H9 (cell line): Measurements from ENCODE around the gene RASL10B. TPM values are rescaled to one million over a fixed set of nuclear protein-coding genes. Genes with fewer than 3 reads are reported as not detected.

Source experiments
- DNase-seq: peaks from one replicate; pipeline ENCODE4 v3.0.0-alpha.2; 2017
- H2AFZ ChIP-seq: one replicate; pipeline ENCODE4 v1.6.1; 2013; ENCODE audit warnings: mild to moderate bottlenecking, low read length, control low read depth, moderate library complexity
- H2AK5ac ChIP-seq: 2 replicates; pipeline ENCODE4 v1.6.1; 2013; ENCODE audit warnings: low read length, control low read depth, mixed read lengths; ENCODE audit not compliant: insufficient read length
- H2BK120ac ChIP-seq: one replicate; pipeline ENCODE4 v1.6.1; 2013; ENCODE audit warnings: low read depth, mild to moderate bottlenecking, low read length, control low read depth, inconsistent platforms; ENCODE audit not compliant: poor library complexity, severe bottlenecking
- H2BK12ac ChIP-seq: 2 replicates; pipeline ENCODE4 v1.6.1; 2013; ENCODE audit warnings: low read length, control low read depth, mixed read lengths, low read depth; ENCODE audit not compliant: insufficient read length
- H2BK15ac ChIP-seq: 2 replicates; pipeline ENCODE4 v1.6.1; 2013; ENCODE audit warnings: low read depth, low read length, control low read depth
- H2BK20ac ChIP-seq: one replicate; pipeline ENCODE4 v1.6.1; 2013; ENCODE audit warnings: low read depth, mild to moderate bottlenecking, low read length, control low read depth, inconsistent platforms; ENCODE audit not compliant: poor library complexity, severe bottlenecking
- H2BK5ac ChIP-seq: 2 replicates; pipeline ENCODE4 v1.6.1; 2013; ENCODE audit warnings: low read length, control low read depth, mixed read lengths; ENCODE audit not compliant: insufficient read length
- H3K14ac ChIP-seq: 2 replicates; pipeline ENCODE4 v1.6.1; 2013; ENCODE audit warnings: low read length, control low read depth; ENCODE audit not compliant: insufficient read depth
- H3K18ac ChIP-seq: 2 replicates; pipeline ENCODE4 v1.6.1; 2013; ENCODE audit warnings: low read depth, mild to moderate bottlenecking, mixed read lengths, low read length, control low read depth; ENCODE audit not compliant: insufficient read length
- H3K23ac ChIP-seq: 2 replicates; pipeline ENCODE4 v1.6.1; 2013; ENCODE audit warnings: low read length, control low read depth, mixed read lengths, low read depth; ENCODE audit not compliant: insufficient read length
- H3K23me2 ChIP-seq: 2 replicates; pipeline ENCODE4 v1.6.1; 2013; ENCODE audit warnings: low read depth, mild to moderate bottlenecking, mixed read lengths, low read length, control low read depth; ENCODE audit not compliant: insufficient read length, poor library complexity, severe bottlenecking
- H3K27ac ChIP-seq: 2 replicates; pipeline ENCODE4 v1.5.1; 2013; ENCODE audit warnings: low read length, control low read depth, mixed read lengths, low read depth; ENCODE audit not compliant: insufficient read length
- H3K27me3 ChIP-seq: 2 replicates; pipeline ENCODE4 v1.6.1; 2013; ENCODE audit warnings: low read length, control low read depth, inconsistent platforms; ENCODE audit not compliant: insufficient read depth
- H3K4ac ChIP-seq: 2 replicates; pipeline ENCODE4 v1.6.1; 2013; ENCODE audit warnings: low read depth, mild to moderate bottlenecking, control low read depth, inconsistent platforms, low read length, moderate library complexity
- H3K4me1 ChIP-seq: 2 replicates; pipeline ENCODE4 v1.6.1; 2013; ENCODE audit warnings: low read length, control low read depth, inconsistent platforms; ENCODE audit not compliant: insufficient read depth
- H3K4me2 ChIP-seq: 2 replicates; pipeline ENCODE4 v1.6.1; 2013; ENCODE audit warnings: low read length, control low read depth, mixed read lengths; ENCODE audit not compliant: insufficient read length, insufficient read depth
- H3K56ac ChIP-seq: 2 replicates; pipeline ENCODE4 v1.6.1; 2013; ENCODE audit warnings: low read depth, mild to moderate bottlenecking, mixed read lengths, low read length, control low read depth; ENCODE audit not compliant: insufficient read length
- H3K79me1 ChIP-seq: 2 replicates; pipeline ENCODE4 v1.6.1; 2013; ENCODE audit warnings: low read depth, mild to moderate bottlenecking, moderate library complexity, low read length, control low read depth, inconsistent platforms; ENCODE audit not compliant: insufficient read depth, poor library complexity, severe bottlenecking
- H3K79me2 ChIP-seq: 2 replicates; pipeline ENCODE4 v1.6.1; 2013; ENCODE audit warnings: low read length, control low read depth, inconsistent platforms; ENCODE audit not compliant: insufficient read depth
- H3K9ac ChIP-seq: 2 replicates; pipeline ENCODE4 v1.6.1; 2013; ENCODE audit warnings: low read length, control low read depth, mixed read lengths; ENCODE audit not compliant: insufficient read length; ENCODE audit errors: extremely low read depth
- H3K9me3 ChIP-seq: one replicate; pipeline ENCODE4 v1.6.1; 2013; ENCODE audit warnings: low read depth, low read length, inconsistent platforms; ENCODE audit not compliant: control insufficient read depth
- H3T11ph ChIP-seq: one replicate; pipeline ENCODE4 v1.6.1; 2013; ENCODE audit warnings: mild to moderate bottlenecking, low read length, control low read depth, inconsistent platforms
- H4K20me1 ChIP-seq: one replicate; pipeline ENCODE4 v1.6.1; 2013; ENCODE audit not compliant: control insufficient read depth, insufficient read length, insufficient read depth
- H4K5ac ChIP-seq: 2 replicates; pipeline ENCODE4 v1.6.1; 2013; ENCODE audit warnings: low read depth, mild to moderate bottlenecking, mixed read lengths, low read length, control low read depth; ENCODE audit not compliant: insufficient read length
- H4K8ac ChIP-seq: replicated peaks from 2 replicates; pipeline ENCODE4 v1.6.1; 2013; ENCODE audit warnings: low read length, control low read depth, mixed read lengths, low read depth; ENCODE audit not compliant: insufficient read length
- H4K91ac ChIP-seq: 2 replicates; pipeline ENCODE4 v1.6.1; 2013; ENCODE audit warnings: low read depth, mild to moderate bottlenecking, moderate library complexity, mixed read lengths, low read length, control low read depth; ENCODE audit not compliant: insufficient read length
- H3K27ac Mint-ChIP-seq, 3 experiments: 2 replicates in 2 of 3; 3 replicates in 1 of 3; pipeline ENCODE4 v1.8.0; 2020 to 2021; ENCODE audit warnings: mixed read lengths in 3 of 3, mild to moderate bottlenecking in 1 of 3, moderate library complexity in 1 of 3
- H3K27me3 Mint-ChIP-seq: 2 replicates; pipeline ENCODE4 v1.8.0; 2021; ENCODE audit warnings: low read depth, mild to moderate bottlenecking, moderate library complexity, mixed read lengths
- H3K36me3 Mint-ChIP-seq, 3 experiments: 2 replicates in 2 of 3; 3 replicates in 1 of 3; pipeline ENCODE4 v1.8.0; 2020 to 2021; ENCODE audit warnings: low read depth in 3 of 3, mixed read lengths in 3 of 3; ENCODE audit not compliant: insufficient read depth in 1 of 3
- H3K4me1 Mint-ChIP-seq, 2 experiments: 2 replicates each; pipeline ENCODE4 v1.8.0; 2020; ENCODE audit warnings: mixed read lengths in 2 of 2
- H3K4me3 Mint-ChIP-seq, 2 experiments: 2 replicates in 1 of 2; 3 replicates in 1 of 2; pipeline ENCODE4 v1.8.0; 2020 to 2021; ENCODE audit warnings: mild to moderate bottlenecking in 2 of 2, mixed read lengths in 2 of 2, moderate library complexity in 1 of 2
- H3K9me3 Mint-ChIP-seq, 2 experiments: 2 replicates in 1 of 2; 3 replicates in 1 of 2; pipeline ENCODE4 v1.8.0; 2020; ENCODE audit warnings: mild to moderate bottlenecking in 2 of 2, mixed read lengths in 2 of 2, moderate library complexity in 1 of 2
- WGBS: extraction: QIAGEN DNeasy Blood & Tissue Kit; methylation state at CpG from one replicate; pipeline ENCODE4 v1.1.7; 2013; ENCODE audit warnings: missing lambda C conversion rate, low lambda C conversion rate, mixed read lengths; ENCODE audit not compliant: insufficient read length; ENCODE audit errors: extremely low coverage; 5-methylcytosine and 5-hydroxymethylcytosine counted together
- total RNA-seq: library from RNA; stranded (reverse); gene quantifications from 2 replicates; pipeline ENCODE4 v1.2.1, GENCODE V29; 2021
- TF ChIP-seq, protein P1 (sequence below): fragments of 200-600 bp; sonication (generic); conservative IDR thresholded peaks from 3 replicates; pipeline ENCODE4 v1.8.0; 2021; ENCODE audit warnings: antibody characterized with exemption, mild to moderate bottlenecking

Gene RASL10B
- total RNA-seq, 1 experiment from 2014 or later: 15.9 TPM

DNA sequence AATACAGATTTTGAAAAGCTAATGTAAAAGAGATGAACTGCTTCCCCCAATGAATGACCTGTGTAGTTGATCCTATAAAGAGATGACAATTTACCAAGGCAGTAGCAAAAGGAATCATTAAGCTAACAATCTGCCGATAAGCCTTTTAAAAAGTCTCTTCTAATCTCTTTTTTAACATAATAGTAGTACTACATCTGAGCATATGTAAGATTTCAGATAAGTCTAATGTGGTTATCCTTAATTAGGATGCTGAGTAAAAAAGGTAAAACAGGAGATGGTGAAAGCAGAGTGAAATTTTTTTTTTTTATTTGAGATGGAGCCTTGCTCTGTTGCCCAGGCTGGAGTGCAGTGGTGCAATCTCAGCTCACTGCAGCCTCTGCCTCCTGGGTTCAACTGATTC, 26.2 kb upstream of the RASL10B start:
- Mint-ChIP-seq H3K4me1 (no peaks in the 10 kb centered on the region), H3K9me3 (no peaks in the 10 kb centered on the region; a peak in 1 of 5 replicates), H3K27ac (no peak overlapping the region), H3K4me3 (no peak overlapping the region), H3K27me3 (no peaks in the 10 kb centered on the region), H3K36me3 (peaks cover 8 to 24% (median 16%) of the 10 kb centered on the region in 3 experiments)
- Histone ChIP-seq H4K5ac (no peak overlapping the region), H2AFZ (no peak overlapping the region), H4K20me1 (no peaks in the 10 kb centered on the region), H3K79me1 (no peaks in the 10 kb centered on the region), H2BK20ac (no peak overlapping the region), H3K23me2 (no peaks in the 10 kb centered on the region), H3K14ac (no peak overlapping the region), H4K8ac (no peak overlapping the region), H3K9ac (no peak overlapping the region), H3K56ac (no peak overlapping the region), H3K4me1 (no peaks in the 10 kb centered on the region), H2BK120ac (no peak overlapping the region), H3K23ac (no peak overlapping the region), H3K27me3 (no peaks in the 10 kb centered on the region), H3K27ac (no peak overlapping the region), H2BK12ac (no peak overlapping the region), H3K79me2 (no peaks in the 10 kb centered on the region), H2BK15ac (no peak overlapping the region), H3K9me3 (no peaks in the 10 kb centered on the region), H2AK5ac (no peak overlapping the region), H3T11ph (no peak overlapping the region), H2BK5ac (no peak overlapping the region), H4K91ac (no peak overlapping the region), H3K4ac (no peak overlapping the region), H3K4me2 (no peak overlapping the region), H3K18ac (no peak overlapping the region)
- TF ChIP-seq, protein P1, sequence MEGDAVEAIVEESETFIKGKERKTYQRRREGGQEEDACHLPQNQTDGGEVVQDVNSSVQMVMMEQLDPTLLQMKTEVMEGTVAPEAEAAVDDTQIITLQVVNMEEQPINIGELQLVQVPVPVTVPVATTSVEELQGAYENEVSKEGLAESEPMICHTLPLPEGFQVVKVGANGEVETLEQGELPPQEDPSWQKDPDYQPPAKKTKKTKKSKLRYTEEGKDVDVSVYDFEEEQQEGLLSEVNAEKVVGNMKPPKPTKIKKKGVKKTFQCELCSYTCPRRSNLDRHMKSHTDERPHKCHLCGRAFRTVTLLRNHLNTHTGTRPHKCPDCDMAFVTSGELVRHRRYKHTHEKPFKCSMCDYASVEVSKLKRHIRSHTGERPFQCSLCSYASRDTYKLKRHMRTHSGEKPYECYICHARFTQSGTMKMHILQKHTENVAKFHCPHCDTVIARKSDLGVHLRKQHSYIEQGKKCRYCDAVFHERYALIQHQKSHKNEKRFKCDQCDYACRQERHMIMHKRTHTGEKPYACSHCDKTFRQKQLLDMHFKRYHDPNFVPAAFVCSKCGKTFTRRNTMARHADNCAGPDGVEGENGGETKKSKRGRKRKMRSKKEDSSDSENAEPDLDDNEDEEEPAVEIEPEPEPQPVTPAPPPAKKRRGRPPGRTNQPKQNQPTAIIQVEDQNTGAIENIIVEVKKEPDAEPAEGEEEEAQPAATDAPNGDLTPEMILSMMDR: no peak
- no CpG with 5 or more reads among the region's 1 CpG for WGBS
- no peak for DNase-seq
